B cell (primary cell): ENCODE measurements around the gene ARHGAP32. TPM values are rescaled to one million over a fixed set of nuclear protein-coding genes. Genes with fewer than 3 reads are reported as not detected.

ENCODE experiments used
- ATAC-seq: fragments of 200-7000 bp; cut with Tn5 transposase; one replicate; pipeline ENCODE4 v1.10.0; 2021; ENCODE audit warnings: low read depth, mild to moderate bottlenecking, moderate number of reproducible peaks, moderate library complexity
- CTCF ChIA-PET: fragments of 350-600 bp; sonication (Branson Sonifier 250); formaldehyde crosslinking; loops from one replicate; lab custom pipeline; 2021; ENCODE audit warnings: antibody characterized with exemption, inconsistent platforms; lab: Charles Lee
- POLR2A ChIA-PET: fragments of 350-600 bp; sonication (Branson Sonifier 250); formaldehyde crosslinking; loops from one replicate; lab custom pipeline; 2021; ENCODE audit warnings: antibody characterized with exemption; lab: Charles Lee
- DNase-seq: peaks from one replicate; pipeline ENCODE4 v3.0.0; 2013
- H2AFZ ChIP-seq: 2 replicates; pipeline ENCODE4 v1.6.1; 2012; ENCODE audit warnings: mild to moderate bottlenecking, low read depth, low read length; ENCODE audit not compliant: insufficient read depth, poor library complexity, severe bottlenecking
- H3K27ac ChIP-seq, 2 donors: 1 replicate in 1 of 2; 2 replicates in 1 of 2; pipeline ENCODE4 v1.5.1; 2012 to 2013; ENCODE audit warnings: low read length in 2 of 2, mild to moderate bottlenecking in 2 of 2, moderate library complexity in 1 of 2
- H3K27me3 ChIP-seq, 4 experiments: fragments of 200-600 bp in 1 of 4; sonication (generic) in 1 of 4; replicated peaks in 1 of 4; 1 replicate in 2 of 4; 2 replicates in 2 of 4; pipeline versions ENCODE4 v1.6.1 to v1.7.0; 2013 to 2016; ENCODE audit warnings: low read length in 3 of 4, mild to moderate bottlenecking in 2 of 4, mixed read lengths in 1 of 4, moderate library complexity in 1 of 4; ENCODE audit not compliant: insufficient read depth in 4 of 4, control insufficient read depth in 3 of 4; ENCODE audit errors: control extremely low read depth in 1 of 4
- H3K36me3 ChIP-seq, 2 experiments: replicated peaks in 1 of 2; 1 replicate in 1 of 2; 2 replicates in 1 of 2; pipeline versions ENCODE4 v1.6.1 to v1.7.1; 2013; ENCODE audit warnings: low read length in 1 of 2; ENCODE audit not compliant: insufficient read depth in 2 of 2, control insufficient read depth in 1 of 2; ENCODE audit errors: control extremely low read depth in 1 of 2, extremely low read depth in 1 of 2
- H3K4me1 ChIP-seq, 2 donors: fragments of 200-600 bp in 1 of 2; sonication (generic) in 1 of 2; 1 replicate in 1 of 2; 2 replicates in 1 of 2; pipeline versions ENCODE4 v1.5.1 to v1.6.1; 2013 to 2017; ENCODE audit warnings: low read length in 2 of 2; ENCODE audit not compliant: control insufficient read depth in 2 of 2, insufficient read depth in 2 of 2
- H3K4me2 ChIP-seq: replicated peaks from 2 replicates; pipeline ENCODE3; 2012; ENCODE audit warnings: mild to moderate bottlenecking, low read depth, low read length; ENCODE audit not compliant: poor library complexity, severe bottlenecking
- H3K4me3 ChIP-seq, 5 experiments: fragments of 200-600 bp in 1 of 5; sonication (generic) in 1 of 5; 1 replicate in 3 of 5; 2 replicates in 2 of 5; pipeline versions ENCODE4 v1.5.1 to v1.7.0; 2011 to 2016; ENCODE audit warnings: low read length in 4 of 5, mild to moderate bottlenecking in 4 of 5, low read depth in 2 of 5, control low read depth in 1 of 5, moderate library complexity in 1 of 5; ENCODE audit not compliant: insufficient read depth in 1 of 5; ENCODE audit errors: control extremely low read depth in 1 of 5, extremely low read depth in 1 of 5
- H3K79me2 ChIP-seq: fragments of 200-600 bp; sonication (generic); one replicate; pipeline ENCODE4 v1.6.0; 2016; ENCODE audit warnings: low read length; ENCODE audit not compliant: control insufficient read depth, insufficient read depth
- H3K9ac ChIP-seq: fragments of 200-600 bp; sonication (generic); 2 replicates; pipeline ENCODE4 v1.6.1; 2017; ENCODE audit warnings: mild to moderate bottlenecking, low read length, moderate library complexity
- H3K9me3 ChIP-seq, 3 donors: one replicate each; pipeline versions ENCODE4 v1.6.1 to v1.7.1; 2013; ENCODE audit warnings: low read length in 2 of 3; ENCODE audit not compliant: control insufficient read depth in 2 of 3, insufficient read depth in 1 of 3; ENCODE audit errors: control extremely low read depth in 1 of 3
- H4K20me1 ChIP-seq: 2 replicates; pipeline ENCODE4 v1.6.0; 2012; ENCODE audit warnings: mild to moderate bottlenecking, low read length; ENCODE audit not compliant: insufficient read depth, control insufficient read depth, poor library complexity, severe bottlenecking
- H3K27ac Mint-ChIP-seq: one replicate; pipeline ENCODE4 v1.8.0; 2021; ENCODE audit warnings: mixed read lengths
- H3K27me3 Mint-ChIP-seq: one replicate; pipeline ENCODE4 v1.8.0; 2021; ENCODE audit warnings: mixed read lengths
- H3K4me1 Mint-ChIP-seq: one replicate; pipeline ENCODE4 v1.8.0; 2021; ENCODE audit warnings: mixed read lengths
- H3K4me3 Mint-ChIP-seq: one replicate; pipeline ENCODE4 v1.8.0; 2021; ENCODE audit warnings: mixed read lengths
- H3K9me3 Mint-ChIP-seq: one replicate; pipeline ENCODE4 v1.8.0; 2022; ENCODE audit warnings: mixed read lengths; ENCODE audit not compliant: insufficient read depth
- EZH2 ChIP-seq: IDR thresholded peaks from 2 replicates; pipeline ENCODE4 v1.6.1; 2012; ENCODE audit warnings: borderline replicate concordance, low read depth, mild to moderate bottlenecking, moderate library complexity, low read length; ENCODE audit not compliant: insufficient read depth, poor library complexity, severe bottlenecking
- WGBS: methylation state at CpG from one replicate; pipeline ENCODE4 v1.1.5; 2013; ENCODE audit warnings: missing lambda C conversion rate; ENCODE audit not compliant: insufficient coverage; 5-methylcytosine and 5-hydroxymethylcytosine counted together
- intact Hi-C: fragments of 100-400 bp; cut with micrococcal nuclease; formaldehyde crosslinking; loops from one replicate; pipeline ENCODE4 v1.10.0; 2022
- polyA plus RNA-seq: library from polyadenylated mRNA; depleted of rRNA; stranded (reverse); fragments of >200 nt; gene quantifications from 2 replicates; pipeline ENCODE4 v1.2.3, GENCODE V29; 2012
- total RNA-seq, 2 donors: library from RNA; stranded (reverse); fragments of 120-200 nt in 1 of 2; gene quantifications; 1 replicate in 1 of 2; 2 replicates in 1 of 2; pipeline versions ENCODE4 v1.2.3 to v1.2.4, GENCODE V29; 2013 to 2022
- TF ChIP-seq, protein P1 (sequence below): fragments of 200-600 bp; IDR thresholded peaks from one replicate; pipeline ENCODE4 v1.8.0; 2022; ENCODE audit warnings: antibody characterized with exemption, mild to moderate bottlenecking

The ARHGAP32 gene
- total and polyA plus RNA-seq, 2 donors (not counting 1 experiment from before 2014, with no cell fraction given): 4.4 to 10.6 TPM

DNA sequence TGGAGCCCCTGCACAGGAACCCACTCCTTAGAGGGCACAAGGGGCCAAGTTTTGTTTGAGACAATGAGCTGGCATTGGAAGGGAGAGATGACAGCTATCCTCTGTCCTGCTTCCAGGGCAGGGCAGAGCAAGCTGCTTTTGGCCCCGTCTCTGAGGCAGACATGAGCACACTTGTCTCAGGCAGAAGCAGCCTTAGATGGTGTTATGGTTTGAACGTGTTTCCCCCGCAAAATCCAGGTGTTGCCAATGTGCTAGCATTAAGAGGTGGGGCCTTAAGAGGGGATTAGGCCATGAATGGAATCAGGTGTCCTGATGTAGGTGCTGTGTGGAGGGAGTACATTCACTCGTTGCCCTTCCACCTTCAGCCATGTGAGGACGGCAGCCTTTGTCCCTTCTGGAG lies 252.0 kb downstream of the ARHGAP32 start:
- no peak for TF ChIP-seq EZH2
- TF ChIP-seq, protein P1, sequence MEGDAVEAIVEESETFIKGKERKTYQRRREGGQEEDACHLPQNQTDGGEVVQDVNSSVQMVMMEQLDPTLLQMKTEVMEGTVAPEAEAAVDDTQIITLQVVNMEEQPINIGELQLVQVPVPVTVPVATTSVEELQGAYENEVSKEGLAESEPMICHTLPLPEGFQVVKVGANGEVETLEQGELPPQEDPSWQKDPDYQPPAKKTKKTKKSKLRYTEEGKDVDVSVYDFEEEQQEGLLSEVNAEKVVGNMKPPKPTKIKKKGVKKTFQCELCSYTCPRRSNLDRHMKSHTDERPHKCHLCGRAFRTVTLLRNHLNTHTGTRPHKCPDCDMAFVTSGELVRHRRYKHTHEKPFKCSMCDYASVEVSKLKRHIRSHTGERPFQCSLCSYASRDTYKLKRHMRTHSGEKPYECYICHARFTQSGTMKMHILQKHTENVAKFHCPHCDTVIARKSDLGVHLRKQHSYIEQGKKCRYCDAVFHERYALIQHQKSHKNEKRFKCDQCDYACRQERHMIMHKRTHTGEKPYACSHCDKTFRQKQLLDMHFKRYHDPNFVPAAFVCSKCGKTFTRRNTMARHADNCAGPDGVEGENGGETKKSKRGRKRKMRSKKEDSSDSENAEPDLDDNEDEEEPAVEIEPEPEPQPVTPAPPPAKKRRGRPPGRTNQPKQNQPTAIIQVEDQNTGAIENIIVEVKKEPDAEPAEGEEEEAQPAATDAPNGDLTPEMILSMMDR: no peak
- no peaks in the 10 kb centered on the region for H3K4me1 Mint-ChIP-seq
- H2AFZ ChIP-seq: no peak overlapping the region
- H3K9ac ChIP-seq: no peak overlapping the region
- H4K20me1 ChIP-seq: no peaks in the 10 kb centered on the region
- ATAC-seq (no peak), DNase-seq (no peak)
- peaks cover 0 to 20% (median 0%) of the 10 kb centered on the region in 4 experiments for H3K27me3 ChIP-seq
- no peaks in the 10 kb centered on the region for H3K4me1 ChIP-seq
- H3K4me3 Mint-ChIP-seq: no peak overlapping the region
- H3K36me3 ChIP-seq: no peaks in the 10 kb centered on the region
- H3K9me3 ChIP-seq: peaks cover 0 to 7% (median 0%) of the 10 kb centered on the region in 3 donors
- no peaks in the 10 kb centered on the region for H3K79me2 ChIP-seq
- no peak overlapping the region for H3K27ac Mint-ChIP-seq
- H3K27me3 Mint-ChIP-seq: peaks cover 36% of the 10 kb centered on the region
- CTCF ChIA-PET: interaction anchor here (4.7 kb wide), 1 partner anchor 16 kb away, joined by 24 read pairs; no protein-coding TSS in a partner anchor
- no peaks in the 10 kb centered on the region for H3K9me3 Mint-ChIP-seq
- intact Hi-C loops: no loop called here
- WGBS: 83% methylated on average over 5 of the region's 5 CpGs
- POLR2A ChIA-PET: no interaction called here
- H3K27ac ChIP-seq: no peak overlapping the region
- no peak overlapping the region for H3K4me2 ChIP-seq
- H3K4me3 ChIP-seq: no peak overlapping the region

DNA sequence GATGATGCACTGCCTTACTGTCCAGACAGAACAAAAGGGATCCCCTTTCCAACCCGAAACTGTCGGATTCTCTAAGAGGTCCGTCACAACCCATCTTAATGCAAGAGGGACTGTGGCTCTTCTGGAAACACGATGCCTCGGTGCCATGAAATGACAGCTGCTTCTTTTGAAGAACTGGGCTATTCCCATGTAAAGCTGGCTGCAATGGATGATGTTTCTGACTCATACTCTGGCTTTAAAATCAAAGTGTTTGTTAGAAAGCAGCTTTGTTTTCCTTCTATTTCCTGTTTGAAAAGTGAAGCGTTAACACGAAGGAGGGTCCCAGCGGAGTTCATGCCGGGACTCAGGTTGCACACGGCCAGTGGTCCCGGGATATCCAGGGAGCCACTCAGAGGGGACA lies 252.5 kb downstream of the ARHGAP32 start:
- no peak overlapping the region for H2AFZ ChIP-seq
- no peaks in the 10 kb centered on the region for H3K36me3 ChIP-seq
- Mint-ChIP-seq H3K4me3 (no peak overlapping the region), H3K4me1 (no peaks in the 10 kb centered on the region), H3K9me3 (no peaks in the 10 kb centered on the region), H3K27ac (no peak overlapping the region), H3K27me3 (peaks cover 31% of the 10 kb centered on the region)
- H3K9me3 ChIP-seq: peaks cover 0 to 7% (median 0%) of the 10 kb centered on the region in 3 donors
- H3K4me1 ChIP-seq: no peaks in the 10 kb centered on the region
- CTCF ChIA-PET: no interaction called here
- H3K9ac ChIP-seq: no peak overlapping the region
- POLR2A ChIA-PET: no interaction called here
- H3K4me2 ChIP-seq: no peak overlapping the region
- H3K27ac ChIP-seq: no peak overlapping the region
- WGBS: 94% methylated on average over 11 of the region's 11 CpGs
- H3K4me3 ChIP-seq: no peak overlapping the region
- no peaks in the 10 kb centered on the region for H4K20me1 ChIP-seq
- DNase-seq (no peak), ATAC-seq (no peak)
- intact Hi-C loops: no loop called here
- no peaks in the 10 kb centered on the region for H3K79me2 ChIP-seq
- peaks cover 0 to 19% (median 0%) of the 10 kb centered on the region in 4 experiments for H3K27me3 ChIP-seq
- TF ChIP-seq, protein P1: no peak
- TF ChIP-seq EZH2: no peak
